Neural cell (in vitro differentiated cells): ENCODE measurements around the gene UBL3. TPM values are rescaled to one million over a fixed set of nuclear protein-coding genes. Genes with fewer than 3 reads are reported as not detected.

Source experiments
- H2AFZ ChIP-seq: fragments of 200-600, 300-800 bp; sonication (generic), shearing (Covaris generic); 2 replicates; pipeline ENCODE4 v1.6.0; 2014; ENCODE audit warnings: low read depth, mild to moderate bottlenecking, antibody characterized with exemption, low read length, moderate library complexity
- H3F3A ChIP-seq: fragments of 200-600 bp; shearing (Covaris generic); 2 replicates; pipeline ENCODE4 v1.6.1; 2016; ENCODE audit warnings: mild to moderate bottlenecking, moderate library complexity, mixed read lengths, antibody characterized with exemption, low read length; ENCODE audit not compliant: insufficient read depth, poor library complexity, severe bottlenecking
- H3K27ac ChIP-seq: fragments of 200-600, 300-800 bp; sonication (generic), shearing (Covaris generic); 2 replicates; pipeline ENCODE4 v1.5.1; 2014; ENCODE audit warnings: mild to moderate bottlenecking, low read length, moderate library complexity
- H3K27me3 ChIP-seq: fragments of 300-800, 200-600 bp; sonication (generic), shearing (Covaris generic); 2 replicates; pipeline ENCODE4 v1.6.0; 2014; ENCODE audit warnings: mild to moderate bottlenecking, low read depth, low read length, moderate library complexity; ENCODE audit not compliant: insufficient read depth
- H3K36me3 ChIP-seq: fragments of 300-800, 200-600 bp; sonication (generic), shearing (Covaris generic); 2 replicates; pipeline ENCODE4 v1.5.1; 2014; ENCODE audit warnings: mild to moderate bottlenecking, antibody characterized with exemption, low read length, moderate library complexity; ENCODE audit not compliant: insufficient read depth
- H3K4me2 ChIP-seq: fragments of 300-800, 200-600 bp; sonication (generic), shearing (Covaris generic); 2 replicates; pipeline ENCODE4 v1.6.0; 2014; ENCODE audit warnings: mild to moderate bottlenecking, low read length
- H3K4me3 ChIP-seq: fragments of 300-800, 200-600 bp; sonication (generic), shearing (Covaris generic); 2 replicates; pipeline ENCODE4 v1.5.1; 2014; ENCODE audit warnings: mild to moderate bottlenecking, low read length, moderate library complexity
- H3K79me2 ChIP-seq: fragments of 200-600 bp; shearing (Covaris generic); replicated peaks from 2 replicates; pipeline ENCODE4 v1.6.0; 2014; ENCODE audit warnings: mild to moderate bottlenecking, low read length, moderate library complexity; ENCODE audit not compliant: insufficient read depth
- H3K9ac ChIP-seq: fragments of 300-800, 200-600 bp; sonication (generic), shearing (Covaris generic); 2 replicates; pipeline ENCODE4 v1.6.1; 2016; ENCODE audit warnings: mild to moderate bottlenecking, low read length, mixed read lengths
- H3K9me2 ChIP-seq: fragments of 200-600 bp; shearing (Covaris generic); 2 replicates; pipeline ENCODE4 v1.6.1; 2016; ENCODE audit warnings: mild to moderate bottlenecking, low read length, mixed read lengths; ENCODE audit not compliant: insufficient read depth
- H3K9me3 ChIP-seq: fragments of 200-600, 300-800 bp; sonication (generic), shearing (Covaris generic); 2 replicates; pipeline ENCODE4 v1.6.1; 2016; ENCODE audit warnings: mild to moderate bottlenecking, mixed run types, low read length, moderate library complexity, mixed read lengths
- H4K20me1 ChIP-seq: fragments of 200-600 bp; shearing (Covaris generic); 2 replicates; pipeline ENCODE4 v1.6.1; 2016; ENCODE audit warnings: mild to moderate bottlenecking, mixed run types; ENCODE audit not compliant: insufficient read depth
- EP300 ChIP-seq: fragments of 450-650 bp; conservative IDR thresholded peaks from 2 replicates; pipeline ENCODE4 v1.6.1; 2014; ENCODE audit warnings: antibody characterized with exemption, mild to moderate bottlenecking, moderate library complexity; ENCODE audit not compliant: poor library complexity, severe bottlenecking
- EZH2 ChIP-seq: fragments of 200-600, 300-800 bp; shearing (Covaris generic), sonication (generic); IDR thresholded peaks from 2 replicates; pipeline ENCODE4 v1.6.1; 2014; ENCODE audit warnings: antibody characterized with exemption, low read length, borderline replicate concordance, mild to moderate bottlenecking; ENCODE audit not compliant: insufficient read depth, poor library complexity, severe bottlenecking
- MXI1 ChIP-seq: fragments of 450-650 bp; conservative IDR thresholded peaks from 2 replicates; pipeline ENCODE4 v1.6.1; 2014; ENCODE audit warnings: antibody characterized with exemption, mild to moderate bottlenecking; ENCODE audit not compliant: poor library complexity, severe bottlenecking
- POLR2AphosphoS5 ChIP-seq: IDR thresholded peaks from 2 replicates; pipeline ENCODE4 v1.6.1; 2012
- RAD21 ChIP-seq: fragments of 450-650 bp; conservative IDR thresholded peaks from 2 replicates; pipeline ENCODE4 v1.6.1; 2014; ENCODE audit warnings: antibody characterized with exemption, mild to moderate bottlenecking, moderate library complexity
- SMC3 ChIP-seq: fragments of 450-650 bp; conservative IDR thresholded peaks from 2 replicates; pipeline ENCODE4 v1.6.1; 2014; ENCODE audit warnings: antibody characterized with exemption, mild to moderate bottlenecking, moderate library complexity; ENCODE audit not compliant: poor library complexity
- TAF1 ChIP-seq: IDR thresholded peaks from 2 replicates; pipeline ENCODE4 v1.6.1; 2012; ENCODE audit warnings: low read depth
- polyA plus RNA-seq: library from polyadenylated mRNA; depleted of rRNA; stranded (reverse); fragments of >200 nt; gene quantifications from 2 replicates; pipeline ENCODE4 v1.2.3, GENCODE V29; 2014
- TF ChIP-seq, protein P1 (sequence below): IDR thresholded peaks from 2 replicates; pipeline ENCODE4 v1.6.1; 2012; ENCODE audit warnings: borderline replicate concordance
- TF ChIP-seq, protein P2 (sequence below): fragments of 450-650 bp; IDR thresholded peaks from 2 replicates; pipeline ENCODE4 v1.5.1; 2014; ENCODE audit warnings: antibody characterized with exemption, mild to moderate bottlenecking, moderate library complexity; ENCODE audit not compliant: poor library complexity, severe bottlenecking

The UBL3 gene
- polyA plus RNA-seq, 1 donor from 2014 or later = 35.8 TPM

DNA sequence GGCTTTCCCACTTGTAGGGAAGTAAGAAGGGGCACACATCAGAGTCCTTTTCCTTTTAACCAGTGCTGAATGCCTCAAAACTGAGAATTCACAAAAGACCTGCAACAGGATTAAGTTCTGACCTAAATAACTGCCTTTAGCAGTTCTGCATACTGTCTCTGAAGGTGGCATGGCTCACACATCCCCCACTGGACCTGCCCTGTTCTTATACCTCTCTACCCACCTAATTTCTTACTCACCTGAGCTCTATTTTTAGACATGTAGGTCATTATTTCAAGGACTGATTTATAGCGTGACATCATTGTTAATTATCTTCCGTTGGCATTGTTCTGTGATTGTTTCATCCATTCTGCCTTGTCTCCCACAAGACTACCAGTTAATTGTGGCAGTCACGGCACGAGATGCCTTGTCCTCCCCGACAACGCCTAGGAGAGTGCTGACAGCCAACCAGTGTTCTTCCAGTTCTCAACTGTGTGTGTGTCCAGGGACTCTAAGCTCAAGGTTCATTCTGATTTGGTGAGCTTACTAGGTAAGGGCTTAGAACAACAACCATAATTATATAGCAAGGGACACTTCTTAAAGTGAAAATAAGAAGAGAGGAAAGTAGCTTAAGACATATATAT is 27.1 kb upstream of the UBL3 start:
- no peak for TF ChIP-seq EP300
- TF ChIP-seq SMC3 = no peak
- no peak for TF ChIP-seq RAD21
- TF ChIP-seq POLR2AphosphoS5 = no peak
- TF ChIP-seq MXI1 = no peak
- TF ChIP-seq TAF1 = no peak
- TF ChIP-seq, protein P1, sequence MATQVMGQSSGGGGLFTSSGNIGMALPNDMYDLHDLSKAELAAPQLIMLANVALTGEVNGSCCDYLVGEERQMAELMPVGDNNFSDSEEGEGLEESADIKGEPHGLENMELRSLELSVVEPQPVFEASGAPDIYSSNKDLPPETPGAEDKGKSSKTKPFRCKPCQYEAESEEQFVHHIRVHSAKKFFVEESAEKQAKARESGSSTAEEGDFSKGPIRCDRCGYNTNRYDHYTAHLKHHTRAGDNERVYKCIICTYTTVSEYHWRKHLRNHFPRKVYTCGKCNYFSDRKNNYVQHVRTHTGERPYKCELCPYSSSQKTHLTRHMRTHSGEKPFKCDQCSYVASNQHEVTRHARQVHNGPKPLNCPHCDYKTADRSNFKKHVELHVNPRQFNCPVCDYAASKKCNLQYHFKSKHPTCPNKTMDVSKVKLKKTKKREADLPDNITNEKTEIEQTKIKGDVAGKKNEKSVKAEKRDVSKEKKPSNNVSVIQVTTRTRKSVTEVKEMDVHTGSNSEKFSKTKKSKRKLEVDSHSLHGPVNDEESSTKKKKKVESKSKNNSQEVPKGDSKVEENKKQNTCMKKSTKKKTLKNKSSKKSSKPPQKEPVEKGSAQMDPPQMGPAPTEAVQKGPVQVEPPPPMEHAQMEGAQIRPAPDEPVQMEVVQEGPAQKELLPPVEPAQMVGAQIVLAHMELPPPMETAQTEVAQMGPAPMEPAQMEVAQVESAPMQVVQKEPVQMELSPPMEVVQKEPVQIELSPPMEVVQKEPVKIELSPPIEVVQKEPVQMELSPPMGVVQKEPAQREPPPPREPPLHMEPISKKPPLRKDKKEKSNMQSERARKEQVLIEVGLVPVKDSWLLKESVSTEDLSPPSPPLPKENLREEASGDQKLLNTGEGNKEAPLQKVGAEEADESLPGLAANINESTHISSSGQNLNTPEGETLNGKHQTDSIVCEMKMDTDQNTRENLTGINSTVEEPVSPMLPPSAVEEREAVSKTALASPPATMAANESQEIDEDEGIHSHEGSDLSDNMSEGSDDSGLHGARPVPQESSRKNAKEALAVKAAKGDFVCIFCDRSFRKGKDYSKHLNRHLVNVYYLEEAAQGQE = no peak
- no peak for TF ChIP-seq EZH2
- TF ChIP-seq, protein P2, sequence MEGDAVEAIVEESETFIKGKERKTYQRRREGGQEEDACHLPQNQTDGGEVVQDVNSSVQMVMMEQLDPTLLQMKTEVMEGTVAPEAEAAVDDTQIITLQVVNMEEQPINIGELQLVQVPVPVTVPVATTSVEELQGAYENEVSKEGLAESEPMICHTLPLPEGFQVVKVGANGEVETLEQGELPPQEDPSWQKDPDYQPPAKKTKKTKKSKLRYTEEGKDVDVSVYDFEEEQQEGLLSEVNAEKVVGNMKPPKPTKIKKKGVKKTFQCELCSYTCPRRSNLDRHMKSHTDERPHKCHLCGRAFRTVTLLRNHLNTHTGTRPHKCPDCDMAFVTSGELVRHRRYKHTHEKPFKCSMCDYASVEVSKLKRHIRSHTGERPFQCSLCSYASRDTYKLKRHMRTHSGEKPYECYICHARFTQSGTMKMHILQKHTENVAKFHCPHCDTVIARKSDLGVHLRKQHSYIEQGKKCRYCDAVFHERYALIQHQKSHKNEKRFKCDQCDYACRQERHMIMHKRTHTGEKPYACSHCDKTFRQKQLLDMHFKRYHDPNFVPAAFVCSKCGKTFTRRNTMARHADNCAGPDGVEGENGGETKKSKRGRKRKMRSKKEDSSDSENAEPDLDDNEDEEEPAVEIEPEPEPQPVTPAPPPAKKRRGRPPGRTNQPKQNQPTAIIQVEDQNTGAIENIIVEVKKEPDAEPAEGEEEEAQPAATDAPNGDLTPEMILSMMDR = no peak
- Histone ChIP-seq H3K79me2 (no peaks in the 10 kb centered on the region), H3K27me3 (no peaks in the 10 kb centered on the region), H3K4me3 (no peak overlapping the region), H3K27ac (no peak overlapping the region), H2AFZ (no peak overlapping the region), H3K9me3 (no peaks in the 10 kb centered on the region), H4K20me1 (no peaks in the 10 kb centered on the region), H3K4me2 (no peak overlapping the region), H3F3A (no peaks in the 10 kb centered on the region), H3K9me2 (no peaks in the 10 kb centered on the region), H3K9ac (no peak overlapping the region), H3K36me3 (no peaks in the 10 kb centered on the region)

DNA sequence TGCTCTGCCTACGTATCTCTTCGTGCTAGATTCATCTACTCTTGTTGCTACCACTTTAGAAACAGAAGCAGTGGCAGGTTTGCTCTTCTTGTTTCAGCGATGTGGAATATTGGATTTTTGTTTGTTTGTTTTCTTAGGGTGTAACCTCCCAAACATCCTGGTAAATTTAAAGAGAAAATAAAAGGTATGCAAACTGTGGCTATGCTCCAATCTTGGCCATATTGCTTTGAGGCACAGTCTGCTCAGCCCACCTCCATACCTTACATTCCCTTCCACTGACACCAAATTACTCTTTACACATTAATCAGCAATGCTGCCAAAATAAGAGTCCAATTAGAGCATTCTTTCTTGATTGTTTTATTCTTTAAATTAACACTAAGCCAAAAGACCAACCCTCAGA is 25.2 kb upstream of the UBL3 start:
- Histone ChIP-seq H3K9me3 (no peaks in the 10 kb centered on the region), H3K9me2 (no peaks in the 10 kb centered on the region), H3F3A (no peaks in the 10 kb centered on the region), H3K27me3 (no peaks in the 10 kb centered on the region), H2AFZ (no peak overlapping the region), H3K27ac (no peak overlapping the region), H3K36me3 (no peaks in the 10 kb centered on the region), H4K20me1 (no peaks in the 10 kb centered on the region), H3K4me3 (no peak overlapping the region), H3K9ac (no peak overlapping the region), H3K4me2 (no peak overlapping the region), H3K79me2 (no peaks in the 10 kb centered on the region)
- TF ChIP-seq EP300 (no peak), MXI1 (no peak), TAF1 (no peak), EZH2 (no peak)
- TF ChIP-seq, protein P2 = no peak
- TF ChIP-seq, protein P1 = no peak
